GM19238 (cell line): Measurements from ENCODE around the gene COL25A1.

Experiments
- DNase-seq: peaks from one replicate; pipeline ENCODE4 v3.0.0; 2011; ENCODE audit warnings: low spot score; ENCODE audit not compliant: insufficient read length

COL25A1 gene

DNA sequence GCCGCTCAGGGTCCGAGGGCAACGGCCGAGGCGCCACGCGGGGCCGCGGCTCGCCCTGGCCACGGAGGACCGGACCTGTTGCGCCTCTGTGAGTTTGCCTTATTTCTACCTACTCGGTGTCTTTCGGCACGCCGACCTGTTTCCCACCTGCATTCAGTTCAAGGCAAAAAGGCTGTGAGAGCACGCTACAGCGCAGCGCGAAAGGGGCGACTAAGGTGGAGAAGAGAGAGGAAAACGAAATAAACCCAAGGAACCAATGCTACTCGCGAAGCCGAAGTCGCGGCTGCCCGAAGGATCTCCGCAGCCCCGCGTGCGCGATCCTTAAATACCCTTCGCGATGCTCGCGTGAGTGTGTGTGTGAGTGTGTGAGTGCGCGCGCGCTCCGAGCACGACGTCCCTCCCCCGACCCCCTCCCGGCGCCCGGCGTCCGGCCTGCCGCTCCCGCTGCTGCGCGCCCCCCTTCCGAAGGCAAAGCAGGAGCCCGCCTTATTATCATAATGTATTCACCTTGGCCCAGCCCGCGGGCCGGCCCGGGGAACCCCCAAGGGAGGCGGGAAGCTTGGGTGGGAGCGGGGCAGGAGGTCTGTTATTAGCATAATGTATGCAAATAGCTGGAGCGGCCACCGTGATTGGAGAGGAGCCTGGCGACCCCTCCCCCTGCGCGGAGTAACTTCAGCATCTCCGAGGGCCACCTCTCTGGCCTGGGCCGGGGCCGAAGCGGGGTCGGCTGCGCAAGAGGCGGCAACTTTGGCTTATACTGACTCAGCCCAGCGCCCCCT is at the start of gene COL25A1:
TSS of gene COL25A1 (minus strand) at position 298 of the 779 bp plus-strand sequence.
- no peak for DNase-seq

DNA sequence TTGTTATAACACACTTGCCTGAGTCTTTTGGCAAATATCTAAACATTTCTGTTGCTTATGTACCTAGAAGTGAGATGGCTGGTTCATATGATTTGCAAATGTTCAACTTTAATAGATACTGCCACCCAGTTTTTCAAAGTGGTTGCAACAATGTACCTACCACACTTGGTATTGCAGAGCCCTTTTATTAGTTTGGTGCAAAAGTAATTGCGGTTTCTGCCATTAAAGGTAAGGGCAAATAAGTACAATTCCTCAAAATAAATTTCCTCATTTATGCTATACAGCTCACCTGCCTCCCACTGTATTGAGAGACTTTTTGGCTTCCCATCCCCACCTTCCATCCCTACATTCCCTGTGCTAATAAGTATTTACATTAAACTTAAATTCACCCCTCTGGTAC is 47.7 kb upstream of the COL25A1 start:
- no peak for DNase-seq

DNA sequence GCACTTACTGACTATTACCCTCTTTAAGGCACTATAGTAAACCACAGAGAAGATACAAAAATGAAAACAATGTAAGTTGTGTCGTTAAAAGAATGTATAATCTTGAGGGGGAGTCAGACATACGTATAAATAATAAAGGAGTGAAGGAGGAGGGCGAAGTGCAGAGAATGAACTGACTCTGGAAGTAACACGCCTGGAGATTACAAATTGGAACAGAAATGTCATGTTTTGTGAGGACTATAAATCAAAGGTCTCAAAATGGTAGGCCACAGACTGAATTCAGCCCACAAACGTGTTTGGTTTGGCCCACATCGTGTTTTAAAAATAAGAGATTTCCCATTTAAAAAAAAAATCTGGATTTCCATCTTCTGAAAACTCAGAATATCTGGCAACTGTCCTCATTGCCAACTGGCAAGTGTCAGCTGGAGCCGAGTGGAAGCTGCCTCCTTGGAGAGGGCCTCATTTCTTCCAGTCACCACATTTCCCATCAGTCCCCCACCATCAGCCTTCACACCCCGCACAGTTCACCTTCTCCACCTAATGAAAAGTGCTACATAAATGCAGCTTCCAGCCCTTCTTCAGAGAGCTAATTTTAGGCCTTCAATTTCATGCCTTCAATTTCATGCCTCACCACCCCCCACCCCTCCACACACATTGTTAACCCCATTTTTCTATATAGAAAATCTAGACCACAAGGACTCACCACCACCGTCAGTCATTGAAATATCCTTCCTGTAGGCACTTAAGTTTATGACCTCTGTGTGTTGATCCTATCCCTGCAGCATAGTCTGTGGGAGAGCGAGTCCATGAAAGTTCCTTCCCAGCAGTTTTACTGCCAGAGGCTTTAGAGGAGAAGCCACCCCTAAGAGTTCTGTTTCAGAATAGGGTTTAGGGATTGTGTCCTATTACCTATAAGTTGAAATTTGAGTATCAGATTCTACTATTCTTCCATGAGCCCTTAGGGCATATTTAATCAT is 32.0 kb upstream of the COL25A1 start:
- DNase-seq = no peak

DNA sequence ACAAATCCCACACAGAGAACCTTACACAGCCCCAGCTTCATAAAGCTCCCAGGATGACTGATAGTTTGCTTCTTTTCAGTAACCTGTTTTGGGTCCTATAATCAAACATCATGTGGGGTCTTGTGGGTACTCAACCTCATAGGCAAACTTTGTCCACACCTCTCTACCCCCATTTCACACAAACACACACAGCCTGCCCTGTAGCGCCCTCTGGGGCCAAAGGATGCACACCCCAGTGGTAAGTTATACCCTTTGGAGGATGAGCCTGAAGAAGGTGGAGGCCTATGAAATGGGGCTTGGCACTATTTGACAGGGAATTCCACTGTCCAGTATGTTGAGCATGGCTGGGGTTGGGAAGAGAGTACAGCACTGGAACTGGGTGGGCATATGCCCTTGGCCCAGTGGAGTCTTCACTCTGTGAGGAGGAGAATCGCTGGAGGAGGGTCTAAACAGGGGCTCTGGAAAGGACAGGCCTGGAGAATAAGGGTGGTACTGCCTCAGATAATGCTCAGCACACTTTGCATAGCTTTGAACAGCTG is 30.5 kb upstream of the COL25A1 start:
- DNase-seq = no peak

DNA sequence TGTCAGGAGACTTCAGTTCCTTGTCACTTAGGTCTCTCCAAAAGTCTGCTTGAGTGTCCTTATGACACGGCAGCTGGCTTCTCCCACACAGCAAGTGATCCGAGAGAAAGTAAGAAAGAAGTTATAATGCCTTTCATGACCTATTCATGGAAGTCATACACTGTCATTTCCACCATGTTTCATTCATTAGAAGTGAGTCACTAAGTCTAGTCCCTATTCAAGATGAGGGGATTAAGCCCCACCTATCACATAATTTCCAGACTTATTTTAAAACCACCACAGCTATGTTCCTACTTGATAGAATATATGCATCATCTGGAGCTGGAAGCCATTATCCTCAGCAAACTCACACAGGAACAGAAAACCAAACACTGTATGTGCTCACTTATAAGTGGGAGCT is 25.2 kb upstream of the COL25A1 start:
- DNase-seq = no peak

DNA sequence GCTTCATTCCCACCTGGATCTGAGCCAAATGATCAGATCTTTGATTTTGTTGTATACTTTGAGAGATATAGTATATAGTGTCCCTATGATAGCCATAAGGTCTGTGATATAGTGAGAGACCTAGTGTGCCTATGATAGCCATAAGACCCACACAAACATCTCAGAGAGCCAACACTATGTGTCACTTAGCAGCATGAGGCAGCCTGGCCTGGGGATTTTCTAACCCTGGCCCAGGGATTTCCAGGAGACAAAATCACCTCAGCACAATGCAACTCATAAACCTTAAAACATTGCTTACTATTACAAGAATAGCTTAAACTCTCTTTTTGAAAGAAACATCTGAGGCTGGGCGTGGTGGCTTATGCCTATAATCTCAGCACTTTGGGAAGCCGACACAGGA is 23.2 kb upstream of the COL25A1 start:
- DNase-seq = no peak

DNA sequence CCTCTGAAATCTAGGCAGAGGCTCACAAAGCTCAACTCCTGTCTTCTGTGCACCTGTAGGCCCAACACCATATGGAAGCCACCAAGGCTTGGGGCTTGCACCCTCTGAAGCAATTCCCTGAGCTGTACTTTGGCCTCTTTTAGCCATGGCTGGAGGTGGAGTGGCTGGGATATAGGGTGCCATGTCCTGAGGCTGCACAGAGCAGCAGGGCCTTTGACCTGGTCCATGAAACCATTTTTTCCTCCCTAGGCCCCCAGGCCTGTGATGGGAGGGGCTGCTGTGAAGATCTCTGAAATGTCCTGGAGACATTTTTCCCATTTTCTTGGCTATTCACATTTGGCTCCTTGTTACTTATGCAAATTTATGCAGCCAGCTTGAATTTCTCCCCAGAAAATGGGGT is 20.9 kb upstream of the COL25A1 start:
- no peak for DNase-seq

DNA sequence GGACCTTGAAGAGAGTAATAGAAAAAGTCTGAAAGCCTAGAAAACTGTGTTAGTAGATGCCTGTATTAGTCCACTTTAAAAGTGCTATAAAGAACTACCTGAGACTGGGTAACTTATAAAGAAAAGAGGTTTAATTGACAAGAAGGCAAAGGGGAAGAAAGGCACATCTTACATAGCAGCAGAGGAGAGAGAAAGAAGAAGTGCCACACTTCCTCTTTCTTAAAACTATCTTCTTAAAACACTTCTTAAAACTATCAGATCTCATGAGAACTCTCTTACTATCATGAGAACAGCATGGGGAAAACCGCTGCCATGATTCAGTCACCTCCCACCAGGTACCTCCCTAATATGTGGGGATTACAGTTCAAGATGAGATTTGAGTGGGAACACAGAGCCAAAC is 18.8 kb upstream of the COL25A1 start:
- DNase-seq = no peak

DNA sequence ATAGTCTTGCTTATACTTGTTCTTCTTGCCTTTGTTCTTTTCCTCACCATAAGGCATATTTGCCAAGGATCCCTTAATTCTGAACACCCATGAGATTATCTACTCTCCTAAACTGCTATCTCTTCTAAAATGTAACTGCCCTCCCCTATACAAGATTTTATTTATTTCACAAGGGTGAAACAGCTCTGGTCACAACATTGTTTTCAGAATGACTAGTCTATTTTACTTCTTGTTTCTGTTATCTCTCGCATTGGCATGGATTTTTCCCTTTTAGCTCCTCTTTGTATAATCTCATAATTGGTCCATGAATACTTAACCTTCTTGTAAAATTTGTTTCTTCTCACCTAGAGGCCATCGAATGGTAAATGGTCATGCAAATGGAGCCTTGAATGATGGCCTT is 17.2 kb upstream of the COL25A1 start:
- no peak for DNase-seq

DNA sequence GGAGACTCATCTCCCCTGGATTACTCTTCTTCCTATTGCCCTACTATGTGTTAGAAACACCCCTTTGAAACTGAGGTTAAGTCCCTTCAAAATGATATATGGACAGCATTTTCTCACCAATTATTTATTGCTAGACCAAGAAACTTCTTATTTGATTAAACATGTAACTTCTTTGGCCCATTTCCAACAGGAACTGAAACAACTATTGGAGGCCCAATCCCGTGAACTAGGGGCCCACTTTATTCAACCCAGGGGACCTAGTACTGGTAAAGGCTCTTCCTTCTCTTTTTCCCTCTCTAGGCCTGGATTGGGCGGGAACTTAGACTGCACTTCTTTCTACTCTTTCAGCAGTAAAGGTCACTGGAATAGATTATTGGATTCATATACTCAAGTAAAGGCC is 16.7 kb upstream of the COL25A1 start:
- DNase-seq = no peak

DNA sequence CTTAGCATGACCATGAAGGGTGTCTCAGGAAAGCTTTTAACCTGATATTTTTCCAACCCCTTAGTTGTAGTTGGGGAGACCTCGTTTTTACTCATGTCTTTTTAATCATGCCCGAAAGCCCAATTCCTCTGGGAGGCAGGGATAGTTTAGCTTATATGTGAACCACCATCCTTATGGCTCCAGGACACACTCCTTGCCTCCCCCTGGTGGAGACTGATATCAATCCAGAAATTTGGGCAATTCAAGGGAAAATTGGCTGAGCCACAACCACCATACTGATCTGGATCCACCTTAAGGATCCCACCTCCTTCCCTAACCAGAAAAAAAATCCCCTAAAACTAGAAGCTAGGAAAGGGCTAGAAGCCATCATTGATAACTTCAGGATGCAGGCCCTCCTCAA is 13.4 kb upstream of the COL25A1 start:
- DNase-seq = no peak

DNA sequence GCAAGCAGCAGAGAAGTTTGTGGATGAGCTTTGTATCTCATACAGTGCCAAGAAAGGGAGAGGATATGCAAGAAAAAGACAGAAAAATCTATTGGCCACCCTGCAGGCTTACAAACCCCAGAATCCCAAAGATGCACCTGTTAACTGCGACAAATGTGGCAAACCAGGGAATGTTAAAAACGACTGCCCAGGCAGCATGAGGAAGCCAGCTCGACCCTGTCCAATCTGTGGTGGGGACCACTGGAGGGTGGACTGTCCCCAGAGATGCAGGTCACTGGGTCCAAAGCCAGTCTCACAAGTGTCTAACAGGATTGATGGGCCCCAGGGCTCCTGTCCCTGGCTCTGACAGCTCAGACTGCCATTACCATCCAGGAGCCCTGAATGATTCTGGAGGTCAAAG is 12.9 kb upstream of the COL25A1 start:
- no peak for DNase-seq

DNA sequence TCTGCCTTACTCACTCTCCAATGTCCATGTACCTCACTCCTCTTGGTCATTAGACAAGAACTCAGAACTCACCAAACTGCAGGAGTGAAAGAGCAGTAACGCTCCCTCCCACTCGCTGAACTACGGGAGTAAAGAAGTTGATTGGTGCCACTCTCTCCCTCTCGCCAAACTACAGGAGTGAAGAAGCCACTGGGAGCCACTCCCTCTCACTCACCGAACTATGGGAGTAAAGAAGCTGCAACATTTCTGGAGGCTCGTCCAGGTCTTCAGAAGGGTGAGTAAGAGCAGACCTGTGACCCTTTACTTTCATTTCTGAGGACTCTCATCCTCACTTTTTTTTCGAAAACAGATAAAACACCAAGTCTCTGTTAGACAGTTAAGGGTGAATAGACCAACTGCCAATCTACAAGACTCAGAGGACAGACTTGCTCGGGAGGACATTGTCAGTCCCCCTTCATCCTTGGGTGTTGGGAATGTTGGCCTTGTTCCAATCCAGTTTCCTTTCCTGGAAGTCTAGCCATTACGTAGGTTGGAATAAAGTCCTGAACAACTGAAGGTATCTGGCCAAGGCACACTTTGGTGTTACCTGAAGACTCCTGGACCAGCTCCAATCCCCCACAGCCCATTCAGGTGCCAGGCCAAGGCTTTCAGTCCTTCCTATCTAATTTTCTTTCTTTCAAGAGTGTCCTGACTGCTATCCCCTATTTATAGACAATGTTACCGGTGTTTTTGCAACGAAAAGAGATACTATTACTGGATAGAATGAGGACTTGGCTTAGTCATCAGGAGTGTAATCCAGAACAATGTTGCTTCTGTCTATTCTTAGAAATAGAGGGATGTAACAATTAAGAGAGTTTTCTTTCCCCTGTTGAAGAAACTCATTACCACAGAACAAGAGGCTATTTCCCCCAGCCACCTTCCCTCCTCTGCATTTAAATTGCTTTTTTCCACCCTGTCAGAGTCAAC is 11.0 kb upstream of the COL25A1 start:
- DNase-seq = no peak

DNA sequence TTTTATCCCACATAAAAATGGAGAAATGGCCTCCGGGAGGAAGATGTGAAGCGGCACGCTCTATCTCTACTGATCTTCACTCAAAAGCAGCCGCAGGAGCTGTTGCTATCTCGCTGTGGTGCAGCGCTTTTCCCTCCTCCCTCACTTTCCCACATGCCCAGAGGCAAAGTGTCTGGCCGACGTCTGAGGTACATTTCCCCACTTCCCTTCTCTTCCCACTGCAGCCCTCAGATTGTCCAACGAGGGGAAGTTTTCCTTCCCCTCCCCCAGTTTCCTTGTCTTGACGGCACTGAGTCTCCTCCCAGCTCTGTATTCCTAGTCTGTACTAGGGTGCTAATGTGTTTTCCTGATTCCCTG is 660 bp upstream of the COL25A1 start:
- DNase-seq = no peak

DNA sequence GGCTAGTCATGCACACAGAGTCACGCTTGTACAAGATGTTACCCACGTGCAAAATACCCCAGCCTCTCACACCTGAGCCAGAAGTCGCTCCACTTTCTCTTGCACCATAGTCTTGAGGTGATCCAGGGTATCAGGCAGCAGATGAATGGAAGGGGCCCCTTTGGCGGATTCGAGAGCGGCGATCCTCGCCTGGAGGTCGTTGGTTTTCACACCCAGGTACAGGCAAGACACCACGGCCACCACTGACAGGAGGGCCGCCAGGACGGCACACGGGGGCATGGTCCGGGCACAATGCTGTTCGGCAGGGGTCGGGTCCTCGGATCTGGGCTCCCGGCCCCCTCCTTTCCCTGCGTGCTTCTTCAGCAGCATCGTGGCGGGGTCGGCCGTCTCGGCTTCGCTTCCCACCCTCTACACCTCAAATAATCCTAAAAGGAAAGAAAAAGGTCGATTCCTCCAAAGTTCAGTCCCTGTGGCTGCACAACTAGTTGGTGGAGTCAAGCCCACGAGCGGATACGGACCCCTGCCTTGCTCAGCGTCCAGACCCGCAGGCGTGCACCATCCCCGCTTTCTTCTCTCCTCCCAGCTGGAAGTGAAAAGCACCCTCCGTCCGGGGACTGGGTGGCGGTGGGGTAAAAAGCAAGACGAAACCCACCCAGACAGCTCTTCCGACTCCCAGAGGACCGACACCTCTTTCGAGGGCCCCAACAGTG is 652 bp downstream of the COL25A1 start:
- DNase-seq = no peak

DNA sequence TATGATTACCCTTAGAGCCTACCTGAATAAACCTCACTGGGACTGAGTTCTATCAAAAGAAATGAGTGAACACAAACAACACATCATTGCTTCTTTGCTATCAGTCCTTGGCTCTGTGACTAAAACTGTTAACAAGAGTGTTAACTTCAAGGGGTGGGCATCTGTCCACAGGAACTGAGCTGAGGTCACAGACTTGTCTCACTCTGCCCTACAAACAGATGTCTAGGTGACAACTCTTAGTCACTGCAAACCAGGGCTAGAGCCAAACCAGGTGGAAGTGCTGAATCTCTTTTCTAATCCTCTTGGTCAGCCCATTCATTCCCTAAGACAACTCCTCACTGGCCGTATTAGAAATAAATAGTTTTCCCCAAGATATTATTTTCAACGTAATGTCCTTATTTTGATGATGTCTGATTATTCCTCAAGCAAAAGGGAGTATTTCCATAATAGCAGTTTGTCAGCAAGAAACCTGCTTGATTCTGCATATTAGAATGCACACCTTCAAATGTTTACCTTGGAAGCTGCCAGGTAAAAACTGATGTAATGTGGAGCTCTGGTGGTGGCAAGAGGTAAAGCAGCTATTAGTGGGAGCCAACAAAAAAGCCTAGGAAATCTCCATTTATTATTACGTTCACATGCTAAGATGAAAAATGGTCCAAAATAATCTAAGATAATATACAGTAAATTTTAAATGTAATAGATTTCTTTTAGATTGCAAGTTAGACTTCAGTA is 4.0 kb downstream of the COL25A1 start:
- DNase-seq = no peak

DNA sequence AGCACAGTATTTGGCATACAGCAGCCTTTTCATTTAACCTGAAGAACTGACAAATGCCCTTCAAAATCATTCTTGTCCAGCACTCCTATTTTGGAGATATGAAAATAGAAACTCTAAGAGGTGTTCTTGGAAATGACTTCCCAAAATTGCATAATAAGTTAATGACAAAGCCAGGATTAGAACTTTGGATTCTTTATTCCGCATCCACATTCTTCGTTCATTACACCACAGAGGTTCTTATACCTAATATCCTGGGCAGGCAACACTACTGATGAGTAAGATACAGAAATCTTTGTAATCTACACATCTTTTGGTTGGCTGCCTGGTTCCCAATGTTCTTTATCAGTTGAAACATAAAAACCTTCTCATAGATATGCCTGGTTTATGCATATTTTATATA is 5.9 kb downstream of the COL25A1 start:
- no peak for DNase-seq

DNA sequence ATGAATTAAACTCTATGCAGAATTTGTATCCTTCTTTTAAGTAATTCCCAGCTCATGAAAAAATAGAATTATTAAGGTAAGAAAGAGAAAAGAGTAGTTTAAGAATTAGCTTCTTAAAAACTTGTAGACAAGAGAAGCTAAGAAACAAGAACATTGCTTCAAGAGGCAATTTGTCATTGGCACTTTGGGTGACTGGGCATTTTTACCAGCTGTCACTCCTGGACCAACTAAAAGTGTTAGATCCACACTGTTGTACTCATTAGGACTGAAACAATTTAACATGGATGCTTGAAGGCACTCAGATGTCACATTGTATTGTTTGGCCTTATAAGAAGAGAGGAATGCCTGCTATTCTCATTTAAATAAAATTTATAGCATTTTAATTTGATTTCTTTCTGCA is 7.4 kb downstream of the COL25A1 start:
- no peak for DNase-seq

DNA sequence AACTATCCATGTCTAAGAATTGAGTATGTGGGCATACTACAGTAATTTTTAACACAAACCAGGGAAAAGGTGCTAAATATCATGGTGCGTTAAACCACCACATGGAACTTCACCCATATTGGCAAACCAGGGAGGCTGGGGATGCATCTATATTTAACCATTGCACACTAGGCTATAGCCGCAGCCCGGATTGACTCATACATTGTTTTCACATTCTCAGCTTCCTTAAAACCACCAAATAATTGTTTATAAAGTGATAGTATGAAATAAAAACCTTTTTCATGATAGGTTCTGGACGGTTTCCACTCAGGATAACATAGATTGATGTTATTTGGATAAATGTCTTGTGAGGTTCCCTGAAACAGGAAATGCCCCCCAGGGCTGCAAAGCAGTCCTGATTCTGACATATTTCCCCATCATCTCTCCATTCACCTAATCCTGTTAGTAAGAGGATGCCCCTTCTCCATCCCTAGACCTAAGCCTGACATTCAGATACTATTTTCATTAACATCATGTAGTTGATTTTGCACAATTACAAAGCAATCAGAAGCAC is 7.9 kb downstream of the COL25A1 start:
- no peak for DNase-seq

DNA sequence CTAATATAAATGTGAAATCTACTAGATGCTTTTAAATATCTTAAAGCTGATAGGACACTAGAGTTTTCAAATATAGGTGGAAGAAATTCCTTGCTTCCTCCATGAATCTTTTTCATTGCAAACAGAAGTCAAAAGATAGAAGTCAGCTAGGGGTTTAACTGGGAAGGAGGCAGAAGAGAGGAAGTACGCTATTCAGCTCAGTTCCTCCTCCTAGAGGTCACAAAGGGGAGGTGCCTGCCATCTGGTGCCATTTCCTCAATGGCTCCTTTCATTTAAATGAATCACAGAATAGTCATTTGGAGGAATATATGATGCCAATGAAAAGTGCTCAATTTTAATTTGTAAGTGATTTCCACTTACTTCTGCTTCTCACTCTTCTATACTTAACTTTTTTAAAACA is 8.5 kb downstream of the COL25A1 start:
- DNase-seq = no peak
